ENCODE measurements around the gene FABP2.

DNA sequence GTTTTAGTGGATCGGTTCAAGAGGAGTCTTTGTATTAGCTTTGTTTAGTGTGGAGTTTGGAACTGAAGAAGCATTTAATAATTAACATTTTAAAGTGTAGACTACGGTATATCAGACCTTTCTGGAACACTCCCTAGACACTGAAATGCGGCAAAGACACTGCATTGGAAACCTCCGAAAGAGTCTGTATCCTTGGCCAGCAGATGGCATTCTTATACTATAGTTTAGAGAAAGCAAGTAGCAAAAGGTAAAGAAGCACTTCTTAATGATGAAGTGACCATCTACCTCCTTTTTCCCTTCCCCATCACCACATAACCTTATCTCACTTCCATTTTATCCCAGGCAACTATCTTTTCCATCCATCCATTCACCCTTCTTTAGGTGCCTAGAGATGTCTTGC, 7.6 kb downstream of the FABP2 start:
- TF ChIP-seq EZH2phosphoT487 (IDR thresholded peaks at IDR 0.05; ENCODE audit: insufficient read depth, low read depth) (no peak), EZH2 (IDR thresholded peaks at IDR 0.05; ENCODE audit: insufficient read depth, poor library complexity, severe bottlenecking) (no peak)

All from GM23248 (cell line).